ENCODE measurements around the gene APBA2.

The APBA2 gene

DNA sequence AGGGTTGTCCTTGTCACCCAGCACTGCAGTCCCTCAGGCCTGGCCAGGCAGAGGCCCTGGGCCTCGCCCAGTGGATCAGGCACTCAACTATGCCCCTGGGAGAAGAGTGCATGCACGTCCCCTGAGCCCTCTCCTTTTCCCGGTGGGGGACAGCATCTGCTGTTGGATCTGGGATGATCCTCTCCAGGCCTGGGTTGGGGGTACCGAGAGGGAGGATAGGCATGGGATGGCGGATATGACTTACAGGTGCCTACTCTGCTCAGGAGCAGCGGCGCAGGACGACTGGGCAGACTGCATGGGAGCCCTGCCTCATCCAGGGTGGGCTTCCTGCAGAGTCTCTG lies 9.0 kb upstream of the APBA2 start:
- no peak overlapping the region for H3K4me2 ChIP-seq (ENCODE audit: low read length, poor library complexity, severe bottlenecking)
- no peak overlapping the region for H4K91ac ChIP-seq (ENCODE audit: low read length)
- H3K4me1 ChIP-seq (ENCODE audit: control insufficient read depth, insufficient read depth, low read depth, low read length) = peaks cover 1% of the 10 kb centered on the region
- H2BK12ac ChIP-seq (ENCODE audit: low read length in 2 of 2) = no peak overlapping the region
- H3K9ac ChIP-seq (ENCODE audit: low read length) = no peak overlapping the region
- no peak overlapping the region for H3K4ac ChIP-seq (ENCODE audit: low read depth in 1 of 2, low read length in 2 of 2)
- H3K18ac ChIP-seq (ENCODE audit: low read depth in 1 of 2, low read length in 2 of 2) = no peak overlapping the region
- H3K4me3 ChIP-seq (ENCODE audit: insufficient read depth in 1 of 2, low read depth in 1 of 2, low read length in 2 of 2) = no peak overlapping the region
- no peak overlapping the region for H2BK5ac ChIP-seq (ENCODE audit: low read depth, low read length, poor library complexity, severe bottlenecking)
- DNase-seq = no peak
- H2AK5ac ChIP-seq (ENCODE audit: low read length, severe bottlenecking) = no peak overlapping the region
- no peak overlapping the region for H3K23ac ChIP-seq (ENCODE audit: low read length in 2 of 2)
- no peak overlapping the region for H3K14ac ChIP-seq (ENCODE audit: low read length in 2 of 2)
- H2BK120ac ChIP-seq (ENCODE audit: low read depth, low read length) = no peak overlapping the region
- peaks cover 0 to 18% of the 10 kb centered on the region in 2 experiments for H3K27me3 ChIP-seq (ENCODE audit: control insufficient read depth in 1 of 2, insufficient read depth in 1 of 2, low read length in 2 of 2)
- H3K27ac ChIP-seq (ENCODE audit: low read length, poor library complexity, severe bottlenecking) = no peak overlapping the region
- WGBS = 80% methylated on average over 8 of the region's 8 CpGs
- no peaks in the 10 kb centered on the region for H3K36me3 ChIP-seq (ENCODE audit: control insufficient read depth in 1 of 2, insufficient read depth in 2 of 2, low read depth in 1 of 2, low read length in 2 of 2)
- H2BK15ac ChIP-seq (ENCODE audit: low read depth, poor library complexity, severe bottlenecking) = no peak overlapping the region
- no peak overlapping the region for H4K8ac ChIP-seq (ENCODE audit: low read length)
- H2AFZ ChIP-seq (ENCODE audit: low read depth, low read length) = no peak overlapping the region
- H3K79me1 ChIP-seq (replicated peaks; ENCODE audit: low read length, poor library complexity, severe bottlenecking) = no peaks in the 10 kb centered on the region
- H3K9me3 ChIP-seq (ENCODE audit: control insufficient read depth, low read length) = peaks cover 4% of the 10 kb centered on the region

GRCh38 chr15:28878209-28878608 lies 7.6 kb upstream of the APBA2 start:
- H4K8ac ChIP-seq (ENCODE audit: low read length) = no peak overlapping the region
- no peak overlapping the region for H2AFZ ChIP-seq (ENCODE audit: low read depth, low read length)
- peak overlapping the region in 1 of 2 experiments; percentile 55 for H3K14ac ChIP-seq (ENCODE audit: low read length in 2 of 2)
- H3K23ac ChIP-seq (ENCODE audit: low read length in 2 of 2) = peak overlapping the region in 1 of 2 experiments; percentile 86
- H3K27ac ChIP-seq (ENCODE audit: low read length, poor library complexity, severe bottlenecking) = no peak overlapping the region
- no peak overlapping the region for H2BK15ac ChIP-seq (ENCODE audit: low read depth, poor library complexity, severe bottlenecking)
- peaks cover 0 to 19% of the 10 kb centered on the region in 2 experiments for H3K27me3 ChIP-seq (ENCODE audit: control insufficient read depth in 1 of 2, insufficient read depth in 1 of 2, low read length in 2 of 2)
- no peak overlapping the region for H2BK5ac ChIP-seq (ENCODE audit: low read depth, low read length, poor library complexity, severe bottlenecking)
- no peaks in the 10 kb centered on the region for H3K9me3 ChIP-seq (ENCODE audit: control insufficient read depth, low read length)
- H2BK12ac ChIP-seq (ENCODE audit: low read length in 2 of 2) = no peak overlapping the region
- DNase-seq = no peak
- H3K79me1 ChIP-seq (replicated peaks; ENCODE audit: low read length, poor library complexity, severe bottlenecking) = no peaks in the 10 kb centered on the region
- no peak overlapping the region for H3K9ac ChIP-seq (ENCODE audit: low read length)
- no peak overlapping the region for H3K4me3 ChIP-seq (ENCODE audit: insufficient read depth in 1 of 2, low read depth in 1 of 2, low read length in 2 of 2)
- H4K91ac ChIP-seq (ENCODE audit: low read length) = no peak overlapping the region
- no peak overlapping the region for H3K18ac ChIP-seq (ENCODE audit: low read depth in 1 of 2, low read length in 2 of 2)
- no peak overlapping the region for H3K4me2 ChIP-seq (ENCODE audit: low read length, poor library complexity, severe bottlenecking)
- H3K36me3 ChIP-seq (ENCODE audit: control insufficient read depth in 1 of 2, insufficient read depth in 2 of 2, low read depth in 1 of 2, low read length in 2 of 2) = no peaks in the 10 kb centered on the region
- 88% methylated on average over 15 of the region's 15 CpGs for WGBS
- H2BK120ac ChIP-seq (ENCODE audit: low read depth, low read length) = no peak overlapping the region
- no peak overlapping the region for H2AK5ac ChIP-seq (ENCODE audit: low read length, severe bottlenecking)
- peaks cover 1% of the 10 kb centered on the region for H3K4me1 ChIP-seq (ENCODE audit: control insufficient read depth, insufficient read depth, low read depth, low read length)
- no peak overlapping the region for H3K4ac ChIP-seq (ENCODE audit: low read depth in 1 of 2, low read length in 2 of 2)

DNA sequence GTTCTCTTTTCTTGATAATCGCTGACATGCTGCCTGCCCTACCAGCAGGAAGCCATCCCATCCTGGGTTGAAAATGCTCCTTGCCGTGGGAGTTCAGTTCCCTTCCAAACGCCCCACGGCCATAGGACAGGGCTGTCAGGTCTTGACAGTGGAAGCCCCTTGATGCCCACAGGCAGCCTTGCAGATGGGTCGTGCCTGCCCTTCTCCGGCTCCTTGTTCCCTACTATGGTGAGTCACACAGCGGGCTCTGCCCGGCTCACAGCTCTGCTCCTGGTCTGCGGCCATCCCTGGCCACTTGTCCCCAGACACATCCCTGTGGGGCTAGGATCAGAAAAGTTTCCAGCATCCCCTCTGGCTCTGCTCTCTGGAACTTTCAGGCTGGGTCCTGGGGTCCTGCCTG lies 6.2 kb upstream of the APBA2 start:
- H3K9ac ChIP-seq (ENCODE audit: low read length) = no peak overlapping the region
- H3K18ac ChIP-seq (ENCODE audit: low read depth in 1 of 2, low read length in 2 of 2) = no peak overlapping the region
- no peak overlapping the region for H2BK5ac ChIP-seq (ENCODE audit: low read depth, low read length, poor library complexity, severe bottlenecking)
- H3K4me3 ChIP-seq (ENCODE audit: insufficient read depth in 1 of 2, low read depth in 1 of 2, low read length in 2 of 2) = no peak overlapping the region
- no peak overlapping the region for H4K91ac ChIP-seq (ENCODE audit: low read length)
- no peak overlapping the region for H2BK12ac ChIP-seq (ENCODE audit: low read length in 2 of 2)
- no peak overlapping the region for H3K27ac ChIP-seq (ENCODE audit: low read length, poor library complexity, severe bottlenecking)
- no peaks in the 10 kb centered on the region for H3K4me1 ChIP-seq (ENCODE audit: control insufficient read depth, insufficient read depth, low read depth, low read length)
- no peak overlapping the region for H2BK15ac ChIP-seq (ENCODE audit: low read depth, poor library complexity, severe bottlenecking)
- no peaks in the 10 kb centered on the region for H3K36me3 ChIP-seq (ENCODE audit: control insufficient read depth in 1 of 2, insufficient read depth in 2 of 2, low read depth in 1 of 2, low read length in 2 of 2)
- H3K4ac ChIP-seq (ENCODE audit: low read depth in 1 of 2, low read length in 2 of 2) = no peak overlapping the region
- no peak overlapping the region for H2BK120ac ChIP-seq (ENCODE audit: low read depth, low read length)
- H3K9me3 ChIP-seq (ENCODE audit: control insufficient read depth, low read length) = no peaks in the 10 kb centered on the region
- H3K79me1 ChIP-seq (replicated peaks; ENCODE audit: low read length, poor library complexity, severe bottlenecking) = no peaks in the 10 kb centered on the region
- peaks cover 0 to 26% of the 10 kb centered on the region in 2 experiments for H3K27me3 ChIP-seq (ENCODE audit: control insufficient read depth in 1 of 2, insufficient read depth in 1 of 2, low read length in 2 of 2)
- no peak overlapping the region for H3K14ac ChIP-seq (ENCODE audit: low read length in 2 of 2)
- 90% methylated on average over 9 of the region's 9 CpGs for WGBS
- no peak overlapping the region for H2AFZ ChIP-seq (ENCODE audit: low read depth, low read length)
- no peak overlapping the region for H4K8ac ChIP-seq (ENCODE audit: low read length)
- H3K4me2 ChIP-seq (ENCODE audit: low read length, poor library complexity, severe bottlenecking) = no peak overlapping the region
- no peak for DNase-seq
- no peak overlapping the region for H2AK5ac ChIP-seq (ENCODE audit: low read length, severe bottlenecking)
- no peak overlapping the region for H3K23ac ChIP-seq (ENCODE audit: low read length in 2 of 2)

GRCh38 chr15:28880680-28881079 lies 5.1 kb upstream of the APBA2 start:
- Histone ChIP-seq H2BK120ac (ENCODE audit: low read depth, low read length) (no peak overlapping the region), H3K27ac (ENCODE audit: low read length, poor library complexity, severe bottlenecking) (no peak overlapping the region), H3K23ac (ENCODE audit: low read length in 2 of 2) (no peak overlapping the region), H4K91ac (ENCODE audit: low read length) (no peak overlapping the region), H3K4ac (ENCODE audit: low read depth in 1 of 2, low read length in 2 of 2) (no peak overlapping the region), H2AFZ (ENCODE audit: low read depth, low read length) (no peak overlapping the region), H3K4me3 (ENCODE audit: insufficient read depth in 1 of 2, low read depth in 1 of 2, low read length in 2 of 2) (no peak overlapping the region), H3K9ac (ENCODE audit: low read length) (no peak overlapping the region), H2BK5ac (ENCODE audit: low read depth, low read length, poor library complexity, severe bottlenecking) (no peak overlapping the region), H3K14ac (ENCODE audit: low read length in 2 of 2) (no peak overlapping the region), H3K9me3 (ENCODE audit: control insufficient read depth, low read length) (no peaks in the 10 kb centered on the region), H2BK12ac (ENCODE audit: low read length in 2 of 2) (no peak overlapping the region), H2AK5ac (ENCODE audit: low read length, severe bottlenecking) (no peak overlapping the region), H3K4me2 (ENCODE audit: low read length, poor library complexity, severe bottlenecking) (no peak overlapping the region), H4K8ac (ENCODE audit: low read length) (no peak overlapping the region), H3K36me3 (ENCODE audit: control insufficient read depth in 1 of 2, insufficient read depth in 2 of 2, low read depth in 1 of 2, low read length in 2 of 2) (no peaks in the 10 kb centered on the region), H3K79me1 (replicated peaks; ENCODE audit: low read length, poor library complexity, severe bottlenecking) (no peaks in the 10 kb centered on the region), H2BK15ac (ENCODE audit: low read depth, poor library complexity, severe bottlenecking) (no peak overlapping the region), H3K18ac (ENCODE audit: low read depth in 1 of 2, low read length in 2 of 2) (no peak overlapping the region), H3K4me1 (ENCODE audit: control insufficient read depth, insufficient read depth, low read depth, low read length) (peaks cover 8% of the 10 kb centered on the region), H3K27me3 (ENCODE audit: control insufficient read depth in 1 of 2, insufficient read depth in 1 of 2, low read length in 2 of 2) (peaks cover 0 to 32% of the 10 kb centered on the region in 2 experiments)
- 98% methylated on average over 3 of the region's 5 CpGs for WGBS
- peak; percentile 9 for DNase-seq
